ENCODE measurements around the gene ESRRB.

DNA sequence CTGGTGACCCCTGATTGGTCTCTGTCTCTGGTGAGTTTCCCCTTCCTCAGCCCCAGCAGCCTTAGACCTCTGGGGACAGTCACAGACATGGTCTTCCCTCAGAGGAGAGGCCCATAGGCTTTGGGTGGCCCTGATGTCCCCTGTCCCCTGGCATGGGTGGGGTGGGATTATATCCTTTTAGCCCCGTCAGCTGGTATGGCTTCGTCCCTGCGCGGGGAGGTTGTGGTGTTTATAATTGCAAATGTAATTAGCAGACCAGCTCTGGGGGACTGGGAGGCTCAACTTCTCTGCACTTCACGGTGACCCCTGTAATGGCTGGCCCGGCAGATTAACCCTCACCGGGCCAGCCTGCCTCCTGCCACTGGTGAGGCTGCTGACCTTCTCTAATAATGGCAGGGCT, 5.1 kb downstream of the ESRRB start:
- TF ChIP-seq, protein P1, sequence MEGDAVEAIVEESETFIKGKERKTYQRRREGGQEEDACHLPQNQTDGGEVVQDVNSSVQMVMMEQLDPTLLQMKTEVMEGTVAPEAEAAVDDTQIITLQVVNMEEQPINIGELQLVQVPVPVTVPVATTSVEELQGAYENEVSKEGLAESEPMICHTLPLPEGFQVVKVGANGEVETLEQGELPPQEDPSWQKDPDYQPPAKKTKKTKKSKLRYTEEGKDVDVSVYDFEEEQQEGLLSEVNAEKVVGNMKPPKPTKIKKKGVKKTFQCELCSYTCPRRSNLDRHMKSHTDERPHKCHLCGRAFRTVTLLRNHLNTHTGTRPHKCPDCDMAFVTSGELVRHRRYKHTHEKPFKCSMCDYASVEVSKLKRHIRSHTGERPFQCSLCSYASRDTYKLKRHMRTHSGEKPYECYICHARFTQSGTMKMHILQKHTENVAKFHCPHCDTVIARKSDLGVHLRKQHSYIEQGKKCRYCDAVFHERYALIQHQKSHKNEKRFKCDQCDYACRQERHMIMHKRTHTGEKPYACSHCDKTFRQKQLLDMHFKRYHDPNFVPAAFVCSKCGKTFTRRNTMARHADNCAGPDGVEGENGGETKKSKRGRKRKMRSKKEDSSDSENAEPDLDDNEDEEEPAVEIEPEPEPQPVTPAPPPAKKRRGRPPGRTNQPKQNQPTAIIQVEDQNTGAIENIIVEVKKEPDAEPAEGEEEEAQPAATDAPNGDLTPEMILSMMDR (IDR thresholded peaks at IDR 0.05): no peak
- TF ChIP-seq POLR2A (IDR thresholded peaks at IDR 0.05): no peak

Measured in heart left ventricle (tissue), 13 donors.